DND-41 (cell line): ENCODE data around the gene EFHC2.

Source experiments
- CTCF ChIP-seq: IDR thresholded peaks from 2 replicates; pipeline ENCODE4 v1.5.1; 2012; ENCODE audit warnings: borderline replicate concordance, low read length, moderate library complexity, mild to moderate bottlenecking; ENCODE audit not compliant: poor library complexity, severe bottlenecking; ENCODE audit errors: extremely low read depth
- EZH2 ChIP-seq: IDR thresholded peaks from 3 replicates; pipeline ENCODE4 v1.6.1; 2012; ENCODE audit warnings: borderline replicate concordance, low read depth, mild to moderate bottlenecking, moderate library complexity, low read length, inconsistent platforms; ENCODE audit not compliant: severe bottlenecking

- no peak for TF ChIP-seq CTCF
- no peak for TF ChIP-seq EZH2
Measured at GRCh38 chrX:44225667-44226066, 117.8 kb downstream of the EFHC2 start.
